GM23248 (cell line): ENCODE data around the gene CHST9.

ENCODE experiments used
- EZH2 ChIP-seq: fragments of 200-600 bp; sonication (generic); IDR thresholded peaks from 2 replicates; pipeline ENCODE4 v1.6.1; 2018; ENCODE audit warnings: antibody characterized with exemption, mild to moderate bottlenecking; ENCODE audit not compliant: insufficient read depth, poor library complexity, severe bottlenecking
- EZH2phosphoT487 ChIP-seq: fragments of 200-600 bp; sonication (generic); IDR thresholded peaks from 2 replicates; pipeline ENCODE4 v1.6.1; 2018; ENCODE audit warnings: antibody characterized with exemption, moderate library complexity, mild to moderate bottlenecking, low read depth; ENCODE audit not compliant: insufficient read depth

DNA sequence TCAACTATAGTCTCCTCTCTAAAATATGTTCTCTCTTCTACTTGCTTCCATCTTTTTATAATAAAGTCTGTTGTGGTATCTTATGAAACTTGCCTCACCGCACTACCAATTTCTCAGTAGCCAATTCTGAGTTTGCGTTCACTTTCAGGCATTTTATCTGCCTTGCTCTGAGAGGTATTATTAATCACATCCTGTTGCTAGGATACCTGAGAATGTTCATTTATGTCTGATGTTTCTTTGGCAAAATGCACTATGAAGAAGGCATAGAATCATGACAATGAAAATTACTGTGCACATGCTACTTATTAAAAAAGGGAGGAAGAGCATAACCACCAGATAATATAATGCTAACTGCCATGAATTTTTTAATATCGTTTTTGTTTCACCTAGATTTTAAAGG, 130.2 kb downstream of the CHST9 start:
- TF ChIP-seq EZH2 (no peak), EZH2phosphoT487 (no peak)
